HCT116 (cell line): ENCODE data around the gene NANOS1. TPM values are rescaled to one million over a fixed set of nuclear protein-coding genes. Genes with fewer than 3 reads are reported as not detected.

Experiments used
- ATAC-seq: fragments of 200-7000 bp; cut with Tn5 transposase; 2 replicates; pipeline ENCODE4 v1.9.1; 2020; ENCODE audit warnings: mild to moderate bottlenecking, moderate library complexity
- BruUV-seq: library from RNA; stranded (reverse); fragments of 400-500 nt; replicated peaks from 2 replicates; lab custom pipeline; 2021; lab: Mats Ljungman, UMichigan
- CTCF ChIA-PET: fragments of 300-600 bp; sonication (Branson Sonifier 250); formaldehyde crosslinking; loops from one replicate; lab custom pipeline; 2021; ENCODE audit warnings: antibody characterized with exemption; lab: Charles Lee
- POLR2A ChIA-PET: fragments of 300-600, 350-600 bp; sonication (Branson Sonifier 250); formaldehyde crosslinking; loops from one replicate; lab custom pipeline; 2021; ENCODE audit warnings: antibody characterized with exemption; lab: Charles Lee
- RAD21 ChIA-PET, 2 experiments: fragments of 300-600 bp; sonication (Branson Sonifier 250); formaldehyde crosslinking; loops; one replicate each; lab custom pipeline; 2023; ENCODE audit warnings: low total read pairs in 2 of 2; ENCODE audit not compliant: uncharacterized antibody in 2 of 2, unreplicated experiment in 2 of 2, low non-redundant PET in 1 of 2; lab: Charles Lee
- DNase-seq: peaks from one replicate; pipeline ENCODE4 v3.0.0-alpha.2; 2010; ENCODE audit warnings: low read depth, low spot score
- H2AFZ ChIP-seq: fragments of 200-600 bp; shearing (Covaris generic), sonication (generic); 2 replicates; pipeline ENCODE4 v1.6.1; 2017; ENCODE audit warnings: low read depth, mixed run types, mixed read lengths, antibody characterized with exemption, low read length; ENCODE audit not compliant: poor library complexity, severe bottlenecking
- H3K27ac ChIP-seq: 2 replicates; pipeline ENCODE4 v1.5.1; 2012; ENCODE audit warnings: low read depth, low read length
- H3K27me3 ChIP-seq: fragments of 200-600 bp; sonication (generic); 2 replicates; pipeline ENCODE4 v1.6.1; 2016; ENCODE audit warnings: mixed run types, low read length, mixed read lengths; ENCODE audit not compliant: insufficient read depth
- H3K36me3 ChIP-seq, 2 experiments: fragments of 200-500 bp in 1 of 2; fragments of 200-600 bp in 1 of 2; sonication (Bioruptor generic) in 1 of 2; sonication (generic) in 1 of 2; 2 replicates each; pipeline versions ENCODE4 v1.5.1 to v1.6.1; 2014 to 2016; ENCODE audit warnings: low read length in 2 of 2, inconsistent platforms in 1 of 2, mixed read lengths in 1 of 2, mixed run types in 1 of 2; ENCODE audit not compliant: insufficient read depth in 2 of 2, control insufficient read depth in 1 of 2
- H3K4me1 ChIP-seq, 2 experiments: fragments of 200-600 bp in 1 of 2; sonication (generic) in 1 of 2; 2 replicates each; pipeline versions ENCODE4 v1.5.1 to v1.6.1; 2012 to 2017; ENCODE audit warnings: low read length in 2 of 2, inconsistent platforms in 1 of 2, mild to moderate bottlenecking in 1 of 2, mixed read lengths in 1 of 2, mixed run types in 1 of 2, moderate library complexity in 1 of 2; ENCODE audit not compliant: insufficient read depth in 2 of 2, control insufficient read depth in 1 of 2
- H3K4me2 ChIP-seq: fragments of 200-600 bp; sonication (generic); 2 replicates; pipeline ENCODE4 v1.6.1; 2017; ENCODE audit warnings: mixed run types, low read length, mixed read lengths
- H3K4me3 ChIP-seq, 2 experiments: fragments of 200-600 bp in 1 of 2; sonication (generic) in 1 of 2; replicated peaks in 1 of 2; 2 replicates each; pipeline ENCODE4 v1.5.1; 2011 to 2016; ENCODE audit warnings: low read length in 2 of 2, control low read depth in 1 of 2, low read depth in 1 of 2, mild to moderate bottlenecking in 1 of 2, mixed read lengths in 1 of 2, mixed run types in 1 of 2
- H3K79me2 ChIP-seq: fragments of 200-600 bp; sonication (generic); 2 replicates; pipeline ENCODE4 v1.6.1; 2017; ENCODE audit warnings: mild to moderate bottlenecking, mixed run types, low read length, moderate library complexity, mixed read lengths; ENCODE audit not compliant: insufficient read depth
- H3K9ac ChIP-seq: fragments of 200-600 bp; sonication (generic); 2 replicates; pipeline ENCODE4 v1.6.1; 2016; ENCODE audit warnings: low read length, mixed read lengths
- H3K9me2 ChIP-seq: fragments of 200-600 bp; sonication (generic), shearing (Covaris generic); 2 replicates; pipeline ENCODE4 v1.6.1; 2017; ENCODE audit warnings: mixed run types, mild to moderate bottlenecking, moderate library complexity; ENCODE audit not compliant: insufficient read depth
- H3K9me3 ChIP-seq, 2 experiments: fragments of 200-500 bp in 1 of 2; fragments of 200-600 bp in 1 of 2; sonication (Bioruptor generic) in 1 of 2; sonication (generic) in 1 of 2; 2 replicates each; pipeline ENCODE4 v1.6.1; 2014 to 2017; ENCODE audit warnings: low read length in 2 of 2, mixed read lengths in 2 of 2, inconsistent platforms in 1 of 2, low read depth in 1 of 2, mild to moderate bottlenecking in 1 of 2, mixed run types in 1 of 2, moderate library complexity in 1 of 2; ENCODE audit not compliant: control insufficient read depth in 1 of 2, insufficient read depth in 1 of 2
- H4K20me1 ChIP-seq: fragments of 200-600 bp; sonication (generic), shearing (Covaris generic); 2 replicates; pipeline ENCODE4 v1.6.1; 2017; ENCODE audit warnings: mixed run types, mild to moderate bottlenecking, moderate library complexity; ENCODE audit not compliant: insufficient read depth
- CBX3 ChIP-seq: IDR thresholded peaks from 2 replicates; pipeline ENCODE4 v1.6.1; 2012; ENCODE audit warnings: low read depth
- EGR1 ChIP-seq: IDR thresholded peaks from 2 replicates; pipeline ENCODE4 v1.6.1; 2012; ENCODE audit warnings: low read depth
- ELF1 ChIP-seq: IDR thresholded peaks from 2 replicates; pipeline ENCODE4 v1.6.1; 2012; ENCODE audit warnings: low read depth, borderline replicate concordance
- EZH2 ChIP-seq: fragments of 200-600 bp; sonication (generic); IDR thresholded peaks from 2 replicates; pipeline ENCODE4 v1.6.1; 2017; ENCODE audit warnings: antibody characterized with exemption, mixed run types
- EZH2phosphoT487 ChIP-seq: fragments of 200-600 bp; IDR thresholded peaks from 2 replicates; pipeline ENCODE4 v1.6.1; 2018; ENCODE audit warnings: antibody characterized with exemption, borderline replicate concordance
- JUND ChIP-seq: IDR thresholded peaks from 2 replicates; pipeline ENCODE4 v1.6.1; 2012
- MAX ChIP-seq: IDR thresholded peaks from 2 replicates; pipeline ENCODE4 v1.6.1; 2012
- POLR2A ChIP-seq: IDR thresholded peaks from 2 replicates; pipeline ENCODE4 v1.7.0; 2011; ENCODE audit warnings: borderline replicate concordance; ENCODE audit not compliant: insufficient read depth, insufficient read length; ENCODE audit errors: extremely low read depth
- RAD21 ChIP-seq: IDR thresholded peaks from 2 replicates; pipeline ENCODE4 v1.6.1; 2012; ENCODE audit warnings: low read depth, mild to moderate bottlenecking
- SRF ChIP-seq: IDR thresholded peaks from 2 replicates; pipeline ENCODE4 v1.6.1; 2012; ENCODE audit warnings: low read depth
- TCF7L2 ChIP-seq: IDR thresholded peaks from 2 replicates; pipeline ENCODE4 v1.7.0; 2011; ENCODE audit warnings: borderline replicate concordance, inconsistent platforms; ENCODE audit not compliant: insufficient read depth, insufficient read length; ENCODE audit errors: extremely low read depth
- ZFX ChIP-seq: fragments of 450-650 bp; IDR thresholded peaks from 2 replicates; pipeline ENCODE4 v1.6.1; 2017
- ZNF274 ChIP-seq: fragments of 200-500 bp; sonication (Bioruptor generic); IDR thresholded peaks from 2 replicates; pipeline ENCODE4 v1.6.1; 2014; ENCODE audit warnings: mild to moderate bottlenecking, low read depth, low read length, inconsistent platforms
- intact Hi-C: fragments of 100-400 bp; cut with micrococcal nuclease; formaldehyde crosslinking; loops from 2 replicates; pipeline ENCODE4 v1.10.0; 2022
- total RNA-seq: library from RNA; stranded (reverse); gene quantifications from one replicate; pipeline ENCODE4 v1.2.1, GENCODE V29; 2021; ENCODE audit not compliant: unreplicated experiment
- TF ChIP-seq, protein P1 (sequence below): IDR thresholded peaks from 2 replicates; pipeline ENCODE4 v1.6.1; 2011; ENCODE audit warnings: mild to moderate bottlenecking, low read length, moderate library complexity; ENCODE audit not compliant: insufficient replicate concordance; ENCODE audit errors: extremely low read depth
- TF ChIP-seq, protein P2 (sequence below): IDR thresholded peaks from 2 replicates; pipeline ENCODE4 v1.6.1; 2012; ENCODE audit warnings: low read depth

Gene NANOS1
- total RNA-seq, 1 experiment from 2014 or later = 1.5 TPM

DNA sequence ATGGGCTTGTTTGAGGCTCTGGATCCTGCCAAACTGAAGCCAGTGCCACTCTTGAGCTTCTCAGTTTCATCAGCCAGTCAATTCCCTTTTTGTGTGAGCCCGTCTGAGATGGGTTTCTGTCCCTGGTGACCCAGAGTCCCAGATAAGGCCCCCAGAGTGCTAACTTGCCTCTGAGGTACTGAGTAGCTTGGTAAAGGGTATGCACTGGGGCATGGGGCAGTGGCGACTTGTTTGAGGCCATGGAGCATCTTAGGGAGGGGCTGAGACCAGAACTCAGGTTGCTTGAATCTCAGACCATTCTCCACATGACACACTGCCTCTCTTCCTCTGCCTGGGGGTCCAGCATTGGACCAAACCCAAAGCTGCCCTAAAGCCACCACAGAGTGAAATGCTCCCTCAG, 35.2 kb upstream of the NANOS1 start:
- H3K9me3 ChIP-seq = no peaks in the 10 kb centered on the region
- DNase-seq = no peak
- no TSS peak for BruUV-seq
- no peak overlapping the region for H3K4me2 ChIP-seq
- TF ChIP-seq EZH2phosphoT487 (no peak), ZFX (no peak)
- ATAC-seq = no peak
- H2AFZ ChIP-seq = no peak overlapping the region
- CTCF ChIA-PET = interaction anchor here (1.0 kb wide), 1 partner anchor 12 kb away, joined by 5 read pairs; no protein-coding TSS in a partner anchor
- no peaks in the 10 kb centered on the region for H3K4me1 ChIP-seq
- no peaks in the 10 kb centered on the region for H3K36me3 ChIP-seq
- H3K4me3 ChIP-seq = no peak overlapping the region
- no peak overlapping the region for H3K9ac ChIP-seq
- no peaks in the 10 kb centered on the region for H3K79me2 ChIP-seq
- POLR2A ChIA-PET = no interaction called here
- RAD21 ChIA-PET = no interaction called here
- intact Hi-C loops = no loop called here
- H3K27ac ChIP-seq = no peak overlapping the region
- no peaks in the 10 kb centered on the region for H3K27me3 ChIP-seq
- no peaks in the 10 kb centered on the region for H4K20me1 ChIP-seq
- H3K9me2 ChIP-seq = no peaks in the 10 kb centered on the region

DNA sequence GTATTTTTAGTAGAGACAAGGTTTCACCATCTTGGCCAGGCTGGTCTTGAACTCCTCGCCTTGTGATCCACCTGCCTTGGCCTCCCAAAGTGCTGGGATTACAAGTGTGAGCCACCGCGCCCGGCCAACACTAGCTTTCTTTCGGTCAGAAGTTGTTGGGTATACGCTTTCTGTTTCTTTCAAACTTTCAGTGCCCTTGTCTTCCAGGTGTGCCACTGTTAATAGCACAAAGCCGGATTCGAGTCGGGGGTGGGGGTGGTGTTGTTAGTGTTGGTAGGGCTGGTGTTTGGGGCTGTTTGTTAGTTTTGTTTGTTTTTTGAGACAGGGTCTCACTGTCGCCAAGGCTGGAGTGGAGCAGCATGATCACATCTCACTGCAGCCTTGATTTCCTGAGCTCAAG, 33.8 kb upstream of the NANOS1 start:
- no TSS peak for BruUV-seq
- no peaks in the 10 kb centered on the region for H4K20me1 ChIP-seq
- ATAC-seq (no peak), DNase-seq (no peak)
- H3K4me3 ChIP-seq = no peak overlapping the region
- H3K9ac ChIP-seq = no peak overlapping the region
- ChIA-PET POLR2A (interaction anchor here (0.6 kb wide), 2 partner anchors 8 to 30 kb away, joined by 3 read pairs; no protein-coding TSS in a partner anchor), RAD21 (no interaction called here), CTCF (no interaction called here)
- intact Hi-C loops = no loop called here
- no peak overlapping the region for H2AFZ ChIP-seq
- H3K79me2 ChIP-seq = no peaks in the 10 kb centered on the region
- no peak overlapping the region for H3K27ac ChIP-seq
- no peaks in the 10 kb centered on the region for H3K9me3 ChIP-seq
- H3K27me3 ChIP-seq = no peaks in the 10 kb centered on the region
- TF ChIP-seq, protein P1, sequence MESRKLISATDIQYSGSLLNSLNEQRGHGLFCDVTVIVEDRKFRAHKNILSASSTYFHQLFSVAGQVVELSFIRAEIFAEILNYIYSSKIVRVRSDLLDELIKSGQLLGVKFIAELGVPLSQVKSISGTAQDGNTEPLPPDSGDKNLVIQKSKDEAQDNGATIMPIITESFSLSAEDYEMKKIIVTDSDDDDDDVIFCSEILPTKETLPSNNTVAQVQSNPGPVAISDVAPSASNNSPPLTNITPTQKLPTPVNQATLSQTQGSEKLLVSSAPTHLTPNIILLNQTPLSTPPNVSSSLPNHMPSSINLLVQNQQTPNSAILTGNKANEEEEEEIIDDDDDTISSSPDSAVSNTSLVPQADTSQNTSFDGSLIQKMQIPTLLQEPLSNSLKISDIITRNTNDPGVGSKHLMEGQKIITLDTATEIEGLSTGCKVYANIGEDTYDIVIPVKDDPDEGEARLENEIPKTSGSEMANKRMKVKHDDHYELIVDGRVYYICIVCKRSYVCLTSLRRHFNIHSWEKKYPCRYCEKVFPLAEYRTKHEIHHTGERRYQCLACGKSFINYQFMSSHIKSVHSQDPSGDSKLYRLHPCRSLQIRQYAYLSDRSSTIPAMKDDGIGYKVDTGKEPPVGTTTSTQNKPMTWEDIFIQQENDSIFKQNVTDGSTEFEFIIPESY = no peak
- no peak for TF ChIP-seq MAX
- TF ChIP-seq, protein P2, sequence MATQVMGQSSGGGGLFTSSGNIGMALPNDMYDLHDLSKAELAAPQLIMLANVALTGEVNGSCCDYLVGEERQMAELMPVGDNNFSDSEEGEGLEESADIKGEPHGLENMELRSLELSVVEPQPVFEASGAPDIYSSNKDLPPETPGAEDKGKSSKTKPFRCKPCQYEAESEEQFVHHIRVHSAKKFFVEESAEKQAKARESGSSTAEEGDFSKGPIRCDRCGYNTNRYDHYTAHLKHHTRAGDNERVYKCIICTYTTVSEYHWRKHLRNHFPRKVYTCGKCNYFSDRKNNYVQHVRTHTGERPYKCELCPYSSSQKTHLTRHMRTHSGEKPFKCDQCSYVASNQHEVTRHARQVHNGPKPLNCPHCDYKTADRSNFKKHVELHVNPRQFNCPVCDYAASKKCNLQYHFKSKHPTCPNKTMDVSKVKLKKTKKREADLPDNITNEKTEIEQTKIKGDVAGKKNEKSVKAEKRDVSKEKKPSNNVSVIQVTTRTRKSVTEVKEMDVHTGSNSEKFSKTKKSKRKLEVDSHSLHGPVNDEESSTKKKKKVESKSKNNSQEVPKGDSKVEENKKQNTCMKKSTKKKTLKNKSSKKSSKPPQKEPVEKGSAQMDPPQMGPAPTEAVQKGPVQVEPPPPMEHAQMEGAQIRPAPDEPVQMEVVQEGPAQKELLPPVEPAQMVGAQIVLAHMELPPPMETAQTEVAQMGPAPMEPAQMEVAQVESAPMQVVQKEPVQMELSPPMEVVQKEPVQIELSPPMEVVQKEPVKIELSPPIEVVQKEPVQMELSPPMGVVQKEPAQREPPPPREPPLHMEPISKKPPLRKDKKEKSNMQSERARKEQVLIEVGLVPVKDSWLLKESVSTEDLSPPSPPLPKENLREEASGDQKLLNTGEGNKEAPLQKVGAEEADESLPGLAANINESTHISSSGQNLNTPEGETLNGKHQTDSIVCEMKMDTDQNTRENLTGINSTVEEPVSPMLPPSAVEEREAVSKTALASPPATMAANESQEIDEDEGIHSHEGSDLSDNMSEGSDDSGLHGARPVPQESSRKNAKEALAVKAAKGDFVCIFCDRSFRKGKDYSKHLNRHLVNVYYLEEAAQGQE = no peak
- no peak for TF ChIP-seq JUND
- no peak for TF ChIP-seq SRF
- TF ChIP-seq RAD21 = no peak
- TF ChIP-seq ZNF274 = no peak
- no peak for TF ChIP-seq CBX3
- no peak for TF ChIP-seq EGR1
- no peak for TF ChIP-seq TCF7L2
- TF ChIP-seq ELF1 = no peak
- TF ChIP-seq POLR2A = no peak
- TF ChIP-seq EZH2 = no peak
- H3K4me1 ChIP-seq = no peaks in the 10 kb centered on the region
- H3K4me2 ChIP-seq = no peak overlapping the region
- H3K9me2 ChIP-seq = no peaks in the 10 kb centered on the region
- no peaks in the 10 kb centered on the region for H3K36me3 ChIP-seq
